SH-SY5Y (cell line): ENCODE results near the gene COLEC12.

Source experiments
- GATA2 ChIP-seq: IDR thresholded peaks from 2 replicates; pipeline ENCODE4 v1.6.1; 2011; ENCODE audit warnings: mild to moderate bottlenecking, low read depth, low read length
- GATA3 ChIP-seq: IDR thresholded peaks from 2 replicates; pipeline ENCODE4 v1.6.1; 2011; ENCODE audit warnings: low read depth, mild to moderate bottlenecking, low read length, moderate library complexity

DNA sequence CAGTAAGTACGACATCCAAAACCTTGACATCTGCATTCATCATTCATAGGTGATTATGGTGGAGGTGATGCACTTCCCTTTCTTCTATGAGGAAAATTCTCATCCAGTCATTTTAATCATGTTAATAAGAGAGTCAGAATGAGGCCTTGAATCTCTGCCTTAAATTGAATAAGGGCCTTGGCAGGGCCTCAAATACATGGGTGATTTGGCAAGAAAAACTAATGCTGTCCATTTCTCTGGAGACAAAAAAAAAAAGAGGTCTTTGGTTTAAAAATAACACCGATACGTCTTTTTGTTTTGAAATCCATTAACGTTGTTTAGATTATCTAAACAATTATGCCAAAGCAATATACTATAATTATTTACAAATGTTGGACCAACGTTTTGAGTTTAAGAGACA lies 8.1 kb downstream of the COLEC12 start:
- TF ChIP-seq GATA2 (no peak), GATA3 (no peak)
